Immature natural killer cell (primary cell): Measurements from ENCODE around the gene HAUS3. TPM values are rescaled to one million over a fixed set of nuclear protein-coding genes. Genes with fewer than 3 reads are reported as not detected.

Experiments
- DNase-seq, 3 donors: peaks; one replicate each; pipeline ENCODE4 v3.0.0; 2022; ENCODE audit warnings: mixed read lengths in 1 of 3
- H3K27ac Mint-ChIP-seq, 6 donors: one replicate each; pipeline ENCODE4 v1.8.0; 2020; ENCODE audit warnings: mixed read lengths in 6 of 6, mild to moderate bottlenecking in 5 of 6, inconsistent platforms in 4 of 6, moderate library complexity in 3 of 6
- H3K27me3 Mint-ChIP-seq, 3 donors: one replicate each; pipeline ENCODE4 v1.8.0; 2020 to 2021; ENCODE audit warnings: low read depth in 3 of 3, mild to moderate bottlenecking in 3 of 3, mixed read lengths in 3 of 3, moderate library complexity in 3 of 3, inconsistent platforms in 1 of 3
- H3K36me3 Mint-ChIP-seq, 3 donors: one replicate each; pipeline ENCODE4 v1.8.0; 2020; ENCODE audit warnings: mixed read lengths in 3 of 3, inconsistent platforms in 2 of 3, mild to moderate bottlenecking in 2 of 3
- H3K4me1 Mint-ChIP-seq, 2 donors: one replicate each; pipeline ENCODE4 v1.8.0; 2020; ENCODE audit warnings: inconsistent platforms in 2 of 2, mild to moderate bottlenecking in 2 of 2, mixed read lengths in 2 of 2, moderate library complexity in 1 of 2
- H3K4me3 Mint-ChIP-seq, 5 donors: one replicate each; pipeline ENCODE4 v1.8.0; 2020; ENCODE audit warnings: mild to moderate bottlenecking in 5 of 5, mixed read lengths in 5 of 5, inconsistent platforms in 3 of 5, moderate library complexity in 3 of 5
- H3K9me3 Mint-ChIP-seq, 6 donors: one replicate each; pipeline ENCODE4 v1.8.0; 2020; ENCODE audit warnings: mild to moderate bottlenecking in 6 of 6, mixed read lengths in 6 of 6, inconsistent platforms in 4 of 6, moderate library complexity in 3 of 6
- polyA plus RNA-seq, 3 donors: library from polyadenylated mRNA; unstranded; fragments of 300-500 nt; fragmentation: Illumina TruSeq; gene quantifications; one replicate each; pipeline ENCODE4 v1.2.3, GENCODE V29; 2021

HAUS3 gene
- polyA plus RNA-seq, 3 donors from 2014 or later, result 12.8 to 21.7 (median 16.5) TPM

DNA sequence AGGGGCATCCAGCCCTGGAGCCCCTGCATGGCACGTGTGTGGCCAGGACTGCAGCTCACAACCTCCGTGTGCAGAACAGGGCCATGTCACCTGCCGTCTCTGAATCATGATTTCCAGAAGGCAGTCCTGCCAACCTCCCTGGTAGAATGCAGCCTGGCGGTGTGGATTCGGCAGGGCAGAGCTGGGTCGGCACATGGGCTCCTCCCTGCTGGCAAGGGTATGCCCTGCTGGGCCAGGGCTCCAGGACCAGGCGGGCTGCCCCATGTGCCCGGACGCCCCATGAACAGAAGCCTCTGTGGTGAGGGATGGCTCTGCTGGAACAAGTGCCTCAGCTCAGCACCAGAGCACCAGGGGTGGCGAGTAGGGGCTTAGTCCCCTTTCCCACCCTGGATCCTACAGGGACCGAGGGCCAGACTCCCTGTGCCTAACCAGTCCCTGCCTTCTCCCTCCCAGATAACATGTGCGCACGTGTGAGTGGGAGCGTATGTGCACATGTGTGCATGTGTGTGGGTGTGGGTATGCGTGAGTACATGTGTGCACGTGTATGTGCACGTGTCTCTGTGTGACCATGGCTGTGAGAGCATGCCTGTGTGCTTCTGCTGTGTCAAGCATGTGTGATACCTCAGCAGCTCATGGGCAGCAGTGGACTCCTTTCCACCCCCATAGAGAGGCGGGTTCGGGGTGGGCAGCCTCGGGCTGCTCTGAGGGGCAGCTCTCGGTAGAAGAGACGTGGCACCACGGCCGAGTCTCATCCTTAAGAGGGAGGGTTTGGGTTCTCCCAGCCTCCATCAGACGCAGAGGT, 30.3 kb upstream of the HAUS3 start:
- Mint-ChIP-seq H3K36me3 (peaks cover 3 to 11% (median 10%) of the 10 kb centered on the region in 3 donors), H3K9me3 (no peaks in the 10 kb centered on the region), H3K4me3 (peak overlapping the region in 1 of 5 donors; percentile 65), H3K27me3 (peaks cover 2 to 4% (median 3%) of the 10 kb centered on the region in 3 donors), H3K27ac (peak overlapping the region in 1 of 6 donors; percentile 72), H3K4me1 (peaks cover 7 to 13% of the 10 kb centered on the region in 2 donors)
- no peak for DNase-seq

DNA sequence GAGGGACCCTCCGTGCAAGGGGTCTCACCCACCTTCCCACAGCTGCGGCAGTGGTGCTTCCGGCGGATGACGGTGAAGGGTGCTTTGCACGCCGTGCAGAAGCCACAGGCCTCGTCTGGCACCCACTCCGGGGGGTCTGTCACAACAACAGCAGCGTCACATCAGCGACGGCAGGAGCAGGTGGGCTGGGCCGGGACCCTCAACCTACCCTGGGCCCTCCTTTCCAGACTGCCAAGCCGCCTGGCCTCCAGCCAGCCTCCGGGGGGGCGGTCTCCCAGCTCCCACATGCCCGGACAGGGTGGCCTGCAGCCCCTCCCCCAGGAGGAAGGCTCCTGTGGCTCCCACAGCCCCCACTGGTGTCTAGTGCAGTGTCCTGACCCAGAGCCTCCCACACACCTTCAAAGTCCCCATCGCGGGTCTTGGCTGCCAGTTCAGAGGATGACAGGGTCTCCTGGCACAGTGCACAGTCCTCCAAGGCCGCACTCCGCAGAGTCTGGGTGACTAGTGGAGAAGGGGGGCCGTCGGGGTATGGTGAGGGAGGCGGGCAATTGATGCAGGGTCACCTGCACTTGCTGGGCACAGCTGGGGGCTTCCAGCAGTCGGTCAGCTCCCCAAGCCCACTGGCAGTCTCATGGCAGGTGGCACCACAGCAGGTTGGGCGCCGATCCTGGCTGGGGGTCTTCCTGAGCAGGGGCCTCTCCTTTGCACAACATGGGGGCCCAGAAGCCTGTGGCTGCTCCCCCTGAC, 29.5 kb upstream of the HAUS3 start:
- Mint-ChIP-seq H3K9me3 (no peaks in the 10 kb centered on the region), H3K4me3 (no peak overlapping the region), H3K27ac (no peak overlapping the region), H3K36me3 (peaks cover 3 to 11% (median 10%) of the 10 kb centered on the region in 3 donors), H3K4me1 (peaks cover 7 to 13% of the 10 kb centered on the region in 2 donors), H3K27me3 (peaks cover 2 to 4% (median 3%) of the 10 kb centered on the region in 3 donors)
- DNase-seq, result no peak

DNA sequence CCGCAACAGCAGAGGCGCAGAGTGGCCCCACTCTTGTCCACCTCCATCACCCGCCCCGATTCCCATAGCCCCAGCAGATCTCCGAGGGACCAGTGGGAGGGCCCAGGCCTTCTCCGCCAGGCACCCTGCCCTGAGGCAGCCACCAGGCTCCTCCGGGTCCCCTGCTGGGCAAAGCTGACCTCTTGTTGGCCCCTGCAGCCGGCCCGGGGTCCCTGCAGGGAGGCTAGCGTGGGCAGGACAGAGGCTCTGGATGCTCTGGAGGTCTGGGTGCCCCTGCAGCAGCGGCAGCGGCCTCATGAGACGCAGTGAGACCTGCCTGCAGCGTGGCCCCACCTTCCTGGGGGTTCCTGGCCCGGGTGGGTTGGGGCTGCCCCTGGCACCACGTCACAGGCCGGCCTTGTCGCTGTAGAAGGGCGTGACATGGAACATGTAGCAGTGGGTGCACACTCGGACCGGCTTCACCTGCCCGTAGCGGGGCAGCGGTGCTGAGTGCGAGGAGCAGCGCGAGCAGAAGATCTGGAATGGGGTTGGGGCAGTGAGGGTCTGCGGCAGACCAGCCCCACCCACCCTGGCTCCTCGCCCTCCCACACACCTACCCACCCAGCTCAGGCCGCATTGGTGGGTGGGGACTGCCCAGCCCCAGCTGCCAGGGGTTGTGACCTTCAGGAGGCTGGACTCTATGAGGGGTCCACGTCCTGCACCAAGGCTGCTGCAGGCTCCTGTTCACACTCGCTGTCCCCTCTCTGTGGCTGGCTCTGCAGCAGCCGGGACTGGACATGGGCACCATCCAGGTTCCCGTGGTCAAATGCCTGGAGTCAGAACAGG, 28.6 kb upstream of the HAUS3 start:
- H3K27ac Mint-ChIP-seq, result peak overlapping the region in 1 of 6 donors; percentile 64
- peaks cover 7 to 13% of the 10 kb centered on the region in 2 donors for H3K4me1 Mint-ChIP-seq
- H3K9me3 Mint-ChIP-seq, result no peaks in the 10 kb centered on the region
- H3K36me3 Mint-ChIP-seq, result peaks cover 3 to 11% (median 10%) of the 10 kb centered on the region in 3 donors
- H3K4me3 Mint-ChIP-seq, result no peak overlapping the region
- DNase-seq, result no peak
- peaks cover 0 to 4% (median 2%) of the 10 kb centered on the region in 3 donors for H3K27me3 Mint-ChIP-seq

DNA sequence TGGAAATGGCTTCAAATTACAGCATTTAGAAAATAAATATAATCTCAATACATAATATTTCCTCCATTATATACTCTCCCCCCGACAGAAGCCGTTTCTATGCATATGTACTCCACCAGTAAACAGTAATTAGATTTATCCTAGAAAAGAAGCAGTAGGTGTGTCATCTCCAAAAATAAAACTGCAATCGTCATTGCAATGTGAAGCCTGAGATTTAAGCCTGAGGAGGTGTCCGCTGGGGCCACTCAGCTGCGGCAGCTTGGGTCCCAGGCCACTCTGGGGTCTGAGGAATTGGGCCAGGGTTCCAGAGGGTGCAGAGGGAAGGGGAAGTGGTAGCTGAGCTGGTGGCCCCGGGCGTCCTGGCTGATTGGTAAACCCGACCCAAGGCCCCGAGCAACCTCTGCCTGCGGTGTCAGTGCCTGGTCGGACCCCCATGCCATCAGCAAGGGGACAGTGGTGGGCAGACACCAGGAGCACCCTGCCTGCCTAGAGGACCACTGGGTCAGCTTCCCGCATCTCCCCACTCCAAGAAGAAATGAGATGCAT, 27.8 kb upstream of the HAUS3 start:
- H3K36me3 Mint-ChIP-seq, result peaks cover 3 to 11% (median 10%) of the 10 kb centered on the region in 3 donors
- peak overlapping the region in 1 of 6 donors; percentile 61 for H3K27ac Mint-ChIP-seq
- H3K4me3 Mint-ChIP-seq, result no peak overlapping the region

DNA sequence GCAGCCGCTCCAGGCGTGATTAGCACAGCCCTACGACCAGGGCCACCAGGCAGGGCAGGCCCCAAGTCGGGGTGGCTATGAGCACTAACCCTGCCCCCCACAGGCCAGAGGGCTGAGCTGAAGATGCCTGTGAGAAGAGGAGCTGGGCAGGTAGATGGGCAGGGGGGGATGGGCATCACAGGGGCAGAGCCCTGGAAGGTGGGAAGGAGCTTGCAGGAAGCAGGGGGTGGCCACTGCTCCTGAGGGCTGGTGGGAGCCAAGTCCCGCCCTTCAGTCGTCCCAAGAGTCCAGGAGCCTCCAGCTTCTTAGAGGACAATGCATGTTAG, 27.2 kb upstream of the HAUS3 start:
- Mint-ChIP-seq H3K4me3 (no peak overlapping the region), H3K36me3 (peaks cover 3 to 7% (median 7%) of the 10 kb centered on the region in 3 donors), H3K27ac (no peak overlapping the region)

More for the DNA sequence above, 27.8 kb upstream of the HAUS3 start:
- no peak for DNase-seq
- H3K27me3 Mint-ChIP-seq, result peaks cover 0 to 3% (median 2%) of the 10 kb centered on the region in 3 donors
- H3K9me3 Mint-ChIP-seq, result no peaks in the 10 kb centered on the region
- H3K4me1 Mint-ChIP-seq, result peaks cover 7 to 13% of the 10 kb centered on the region in 2 donors

DNA sequence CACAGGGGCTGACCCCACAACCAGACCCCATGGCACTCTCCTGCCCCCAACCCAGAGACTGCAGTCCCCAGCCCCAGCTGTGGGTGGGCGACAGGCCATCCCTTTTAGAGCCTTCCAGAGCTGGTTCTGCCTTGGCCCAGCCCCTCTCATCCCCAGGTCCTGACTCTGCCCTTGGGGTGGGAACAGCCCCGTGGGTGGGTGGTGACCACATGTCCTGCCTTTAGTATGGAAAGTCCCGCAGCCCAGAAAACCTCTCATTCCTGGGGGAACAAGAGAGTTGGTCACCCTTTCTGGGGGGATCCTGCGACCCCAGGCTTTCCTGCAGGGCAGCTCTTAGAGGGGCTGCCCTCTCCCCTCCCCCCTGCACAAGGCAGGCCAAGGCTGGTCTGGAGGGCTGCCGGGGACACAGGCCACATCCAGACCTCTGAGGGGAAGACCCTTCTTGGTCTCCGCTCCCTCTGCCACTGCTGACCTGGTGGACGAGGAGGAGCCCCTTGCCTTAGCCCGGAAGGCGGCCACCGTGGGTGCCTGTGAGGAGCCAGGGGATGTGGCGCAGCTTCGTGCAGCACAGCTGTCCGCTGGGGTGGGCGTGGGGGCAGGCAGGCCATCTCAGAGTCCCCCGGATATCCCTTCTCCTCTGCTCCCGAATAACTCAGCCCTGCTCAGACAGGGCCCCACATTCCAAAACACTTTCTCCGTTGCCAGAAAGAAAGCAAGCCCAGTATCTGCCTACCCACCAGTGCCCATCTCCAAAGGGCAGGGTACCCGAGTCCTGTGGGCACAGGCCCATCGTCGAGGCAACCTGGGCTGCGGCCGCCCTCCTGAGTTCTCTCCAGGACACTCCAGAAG, 26.7 kb upstream of the HAUS3 start:
- Mint-ChIP-seq H3K27me3 (peaks cover 0 to 3% (median 2%) of the 10 kb centered on the region in 3 donors), H3K9me3 (no peaks in the 10 kb centered on the region), H3K27ac (no peak overlapping the region), H3K36me3 (peaks cover 3 to 7% (median 7%) of the 10 kb centered on the region in 3 donors), H3K4me3 (no peak overlapping the region), H3K4me1 (peaks cover 8 to 13% of the 10 kb centered on the region in 2 donors)
- no peak for DNase-seq

More for the DNA sequence above, 27.2 kb upstream of the HAUS3 start:
- no peaks in the 10 kb centered on the region for H3K9me3 Mint-ChIP-seq
- no peak for DNase-seq
- peaks cover 0 to 3% (median 2%) of the 10 kb centered on the region in 3 donors for H3K27me3 Mint-ChIP-seq
- H3K4me1 Mint-ChIP-seq, result peaks cover 7 to 13% of the 10 kb centered on the region in 2 donors

DNA sequence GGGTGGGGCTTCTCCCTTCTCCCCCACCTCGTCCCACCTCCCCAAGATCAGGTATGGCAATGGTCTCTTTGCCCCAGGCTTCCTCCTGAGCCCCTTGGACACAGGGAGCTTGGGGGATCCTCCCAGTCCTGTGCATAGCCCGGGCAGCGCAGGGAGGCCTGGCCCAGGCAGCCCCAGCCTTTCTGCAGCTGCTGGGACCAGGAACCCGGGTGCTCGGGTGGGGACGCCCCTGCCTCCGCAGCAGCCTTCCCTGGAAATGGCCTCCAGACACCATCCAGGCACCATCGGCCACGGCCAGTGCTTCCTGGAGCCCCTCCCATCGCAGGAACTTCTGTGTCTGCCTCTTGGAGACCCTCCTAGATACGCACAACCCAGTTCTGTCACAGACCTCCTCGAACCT, 25.9 kb upstream of the HAUS3 start:
- DNase-seq, result no peak
- H3K27ac Mint-ChIP-seq, result no peak overlapping the region
- H3K4me3 Mint-ChIP-seq, result no peak overlapping the region
- no peaks in the 10 kb centered on the region for H3K9me3 Mint-ChIP-seq
- peaks cover 7 to 9% of the 10 kb centered on the region in 2 donors for H3K4me1 Mint-ChIP-seq
- peaks cover 0 to 7% (median 7%) of the 10 kb centered on the region in 3 donors for H3K36me3 Mint-ChIP-seq
- H3K27me3 Mint-ChIP-seq, result peaks cover 2 to 3% (median 3%) of the 10 kb centered on the region in 3 donors

DNA sequence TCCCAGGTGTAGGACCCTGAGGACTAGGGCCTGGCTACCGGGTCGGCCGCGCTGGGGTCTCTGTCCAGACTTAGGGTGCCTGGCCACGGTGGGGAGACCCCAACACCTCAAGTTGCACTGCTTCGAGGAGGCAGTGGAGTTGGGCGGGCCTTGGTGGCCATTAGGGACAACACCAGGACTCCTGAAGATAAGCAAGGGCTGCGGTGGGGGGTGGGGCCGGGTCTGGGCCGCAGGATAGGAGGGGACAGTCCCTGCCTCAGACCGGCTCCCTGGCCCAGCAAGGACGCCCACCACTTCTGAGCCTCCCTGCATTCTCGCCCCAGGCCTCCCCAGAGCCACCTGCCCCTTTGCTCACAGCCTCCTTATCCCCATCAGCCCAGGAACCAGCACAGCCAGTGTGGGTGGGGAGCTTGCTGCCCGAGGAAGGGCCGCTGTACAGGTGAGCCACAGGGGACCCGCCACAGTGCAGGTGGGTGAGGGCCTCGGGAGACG, 25.4 kb upstream of the HAUS3 start:
- no peak for DNase-seq
- Mint-ChIP-seq H3K9me3 (no peaks in the 10 kb centered on the region), H3K27me3 (peaks cover under 1 to 3% (median 3%) of the 10 kb centered on the region in 3 donors), H3K36me3 (peaks cover 0 to 6% (median 5%) of the 10 kb centered on the region in 3 donors), H3K27ac (no peak overlapping the region), H3K4me3 (no peak overlapping the region), H3K4me1 (peaks cover 2 to 7% of the 10 kb centered on the region in 2 donors)

DNA sequence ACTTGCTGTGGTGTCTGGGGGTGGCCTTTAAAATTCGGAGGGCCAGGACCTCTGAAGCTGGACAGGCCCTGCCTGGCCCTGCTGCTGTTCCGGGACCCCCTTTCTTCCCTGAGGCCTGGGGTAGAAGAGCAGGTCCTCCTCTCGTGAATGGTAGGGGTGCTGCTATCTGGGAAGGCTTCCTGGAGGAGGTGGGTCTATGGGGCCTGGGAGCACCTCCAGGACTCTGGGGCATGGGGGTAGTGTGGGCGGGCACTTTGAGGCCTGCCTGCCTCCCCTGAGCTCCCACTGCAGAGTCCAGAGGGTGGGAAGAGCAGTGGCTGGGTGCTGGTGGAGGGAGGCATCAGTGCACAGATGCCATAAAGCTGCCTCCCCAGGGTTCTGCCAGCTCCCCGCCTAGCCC, 24.9 kb upstream of the HAUS3 start:
- Mint-ChIP-seq H3K4me1 (peaks cover 0 to 5% of the 10 kb centered on the region in 2 donors), H3K9me3 (no peaks in the 10 kb centered on the region), H3K27me3 (peaks cover 0 to 5% (median 3%) of the 10 kb centered on the region in 3 donors), H3K36me3 (peaks cover 0 to 5% (median 4%) of the 10 kb centered on the region in 3 donors), H3K27ac (no peak overlapping the region), H3K4me3 (no peak overlapping the region)
- no peak for DNase-seq

DNA sequence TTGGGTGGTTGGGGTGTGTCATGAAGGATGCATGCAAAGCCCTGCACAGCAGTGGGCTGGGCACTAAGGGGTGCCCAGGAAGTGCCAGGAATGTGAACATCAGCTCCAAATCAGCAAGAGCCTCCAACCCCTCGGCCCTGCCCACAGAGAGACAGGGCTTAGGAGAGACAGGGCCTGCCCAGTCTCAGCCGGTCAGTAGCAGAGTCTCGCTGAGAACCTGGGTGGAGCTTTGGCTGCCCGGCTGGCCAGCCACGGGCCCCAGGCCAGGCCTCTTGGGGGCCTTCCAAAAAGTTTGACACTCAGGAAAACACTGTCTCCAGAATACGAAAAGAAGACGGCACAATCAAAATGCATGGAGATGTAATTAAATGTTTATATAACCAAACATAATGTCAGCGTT, 24.3 kb upstream of the HAUS3 start:
- DNase-seq, result no peak
- Mint-ChIP-seq H3K27me3 (peaks cover 0 to 3% (median 3%) of the 10 kb centered on the region in 3 donors), H3K4me3 (no peak overlapping the region), H3K9me3 (no peaks in the 10 kb centered on the region), H3K27ac (peak overlapping the region in 1 of 6 donors; percentile 57), H3K36me3 (peaks cover 0 to 5% (median 4%) of the 10 kb centered on the region in 3 donors), H3K4me1 (peaks cover 0 to 5% of the 10 kb centered on the region in 2 donors)

DNA sequence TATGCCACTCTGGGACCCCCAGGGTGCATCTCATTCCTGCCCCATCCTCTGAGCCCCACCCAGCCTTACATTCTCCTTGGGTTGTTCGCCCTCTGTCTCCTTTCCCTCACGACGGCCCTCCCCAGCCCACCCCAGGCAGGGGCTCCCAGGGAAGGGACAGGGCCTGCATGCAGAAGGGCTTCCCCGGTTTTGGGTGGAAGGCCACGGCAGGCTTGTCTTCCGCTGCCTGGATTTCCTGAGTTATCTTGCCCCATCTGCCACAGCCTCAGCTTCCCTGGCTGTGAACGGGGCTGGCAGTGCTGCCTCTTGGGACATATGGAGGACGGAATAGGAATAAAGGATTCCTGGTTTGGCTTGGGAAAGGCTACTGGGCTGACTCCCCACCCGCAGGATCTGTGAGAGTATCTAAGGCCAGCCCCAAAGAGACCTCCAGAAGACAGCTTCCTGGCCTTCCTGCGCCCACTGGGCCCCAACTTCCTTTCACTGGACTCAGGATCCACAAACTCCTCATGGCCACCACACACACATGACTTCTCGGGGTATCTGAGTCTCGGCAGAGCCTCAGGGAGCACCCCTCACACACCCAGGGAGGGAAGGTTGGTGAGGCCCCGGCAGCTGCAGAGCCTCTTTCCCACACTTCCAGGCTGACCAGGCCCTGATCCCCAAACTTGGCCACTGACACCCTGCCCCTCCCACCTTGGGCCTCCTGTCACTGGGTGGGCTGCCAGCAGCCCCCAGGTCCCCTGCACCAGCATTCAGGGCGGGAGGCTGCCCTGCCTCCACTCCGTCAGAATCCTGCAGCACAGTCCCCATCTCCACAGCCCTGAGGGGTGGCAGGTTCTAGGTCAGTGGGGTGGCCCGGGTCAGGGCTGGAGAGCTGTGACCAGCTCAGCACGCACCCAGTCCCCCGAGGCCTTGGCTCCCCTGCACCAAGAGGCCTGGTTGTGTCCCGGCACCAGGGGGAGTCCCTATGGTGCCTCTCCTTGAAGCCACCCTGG, 23.5 kb upstream of the HAUS3 start:
- no peak overlapping the region for H3K27ac Mint-ChIP-seq
- peaks cover 0 to 5% (median 4%) of the 10 kb centered on the region in 3 donors for H3K36me3 Mint-ChIP-seq
- peaks cover 0 to 6% of the 10 kb centered on the region in 2 donors for H3K4me1 Mint-ChIP-seq
- no peak overlapping the region for H3K4me3 Mint-ChIP-seq
- no peaks in the 10 kb centered on the region for H3K9me3 Mint-ChIP-seq
- DNase-seq, result no peak
- H3K27me3 Mint-ChIP-seq, result peaks cover 0 to 3% (median 2%) of the 10 kb centered on the region in 3 donors
